HEK293T (cell line): ENCODE measurements around the gene NEGR1.

Experiments
- CTCF ChIA-PET: fragments of 350-600 bp; formaldehyde crosslinking; extraction: SDS; loops from one replicate; lab custom pipeline; 2021; ENCODE audit warnings: antibody characterized with exemption, inconsistent platforms; lab: Yijun Ruan, JAX
- POLR2A ChIA-PET: fragments of 350-600 bp; formaldehyde crosslinking; extraction: SDS; loops from one replicate; lab custom pipeline; 2020; ENCODE audit warnings: antibody characterized with exemption, inconsistent platforms; lab: Yijun Ruan, JAX
- DNase-seq: peaks from one replicate; pipeline ENCODE4 v3.0.0; 2012; ENCODE audit warnings: mixed read lengths; ENCODE audit errors: extremely low spot score
- ARNT ChIP-seq: fragments of 450-650 bp; IDR thresholded peaks from 2 replicates; pipeline ENCODE4 v1.6.1; 2017; ENCODE audit warnings: mild to moderate bottlenecking
- BHLHE40 ChIP-seq: fragments of 450-650 bp; IDR thresholded peaks from 2 replicates; pipeline ENCODE4 v1.6.1; 2016; ENCODE audit warnings: mild to moderate bottlenecking, moderate library complexity, borderline replicate concordance
- CTBP1 ChIP-seq: fragments of 450-650 bp; IDR thresholded peaks from 2 replicates; pipeline ENCODE4 v1.6.1; 2016; ENCODE audit warnings: borderline replicate concordance
- ELF4 ChIP-seq: fragments of 450-650 bp; IDR thresholded peaks from 2 replicates; pipeline ENCODE4 v1.6.1; 2017; ENCODE audit warnings: antibody characterized with exemption
- FOXA1 ChIP-seq: fragments of 450-650 bp; IDR thresholded peaks from 2 replicates; pipeline ENCODE4 v1.6.1; 2016; ENCODE audit warnings: mild to moderate bottlenecking
- FOXK2 ChIP-seq: fragments of 450-650 bp; IDR thresholded peaks from 2 replicates; pipeline ENCODE4 v1.6.1; 2016; ENCODE audit warnings: mild to moderate bottlenecking
- FOXM1 ChIP-seq: fragments of 450-650 bp; IDR thresholded peaks from 2 replicates; pipeline ENCODE4 v1.6.1; 2017; ENCODE audit warnings: mild to moderate bottlenecking, borderline replicate concordance
- HDGF ChIP-seq: fragments of 450-650 bp; IDR thresholded peaks from 2 replicates; pipeline ENCODE4 v1.6.1; 2017; ENCODE audit warnings: antibody characterized with exemption, borderline replicate concordance
- L3MBTL2 ChIP-seq: fragments of 450-650 bp; conservative IDR thresholded peaks from 2 replicates; pipeline ENCODE4 v1.6.1; 2016; ENCODE audit warnings: mild to moderate bottlenecking
- LEF1 ChIP-seq: fragments of 450-650 bp; IDR thresholded peaks from 2 replicates; pipeline ENCODE4 v1.6.1; 2017; ENCODE audit warnings: mild to moderate bottlenecking, borderline replicate concordance
- NFRKB ChIP-seq: fragments of 450-650 bp; IDR thresholded peaks from 2 replicates; pipeline ENCODE4 v1.6.1; 2016; ENCODE audit warnings: mild to moderate bottlenecking, moderate library complexity
- SP1 ChIP-seq: fragments of 450-650 bp; IDR thresholded peaks from 2 replicates; pipeline ENCODE4 v1.6.1; 2017
- SUZ12 ChIP-seq: fragments of 450-650 bp; IDR thresholded peaks from 2 replicates; pipeline ENCODE4 v1.6.1; 2016; ENCODE audit warnings: mild to moderate bottlenecking
- TARDBP ChIP-seq: fragments of 450-650 bp; IDR thresholded peaks from 2 replicates; pipeline ENCODE4 v1.6.1; 2016
- ZNF384 ChIP-seq: fragments of 450-650 bp; IDR thresholded peaks from 2 replicates; pipeline ENCODE4 v1.6.1; 2016
- TF ChIP-seq, protein P1 (sequence below): fragments of 450-650 bp; IDR thresholded peaks from 2 replicates; pipeline ENCODE4 v1.6.1; 2016

The NEGR1 gene

DNA sequence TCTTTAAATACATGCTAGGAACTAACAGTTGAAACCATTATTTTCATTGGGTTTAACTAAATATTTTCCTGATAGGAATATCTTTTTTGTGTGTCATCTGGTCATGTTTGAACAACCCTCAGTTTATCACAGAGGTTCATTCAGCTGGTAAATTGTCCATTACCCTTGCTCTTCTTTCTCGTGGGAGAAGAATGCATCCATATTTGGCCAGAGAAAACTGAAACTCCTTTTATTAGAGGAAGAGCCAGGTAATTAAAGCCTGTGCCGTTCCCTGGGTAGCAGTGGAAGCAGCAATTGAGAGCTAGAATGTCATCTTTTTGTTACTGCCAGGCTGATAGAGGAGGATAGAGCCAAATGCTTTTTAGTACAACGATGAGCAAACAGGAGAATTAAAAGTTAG lies 614.3 kb downstream of the NEGR1 start:
- TF ChIP-seq, protein P1, sequence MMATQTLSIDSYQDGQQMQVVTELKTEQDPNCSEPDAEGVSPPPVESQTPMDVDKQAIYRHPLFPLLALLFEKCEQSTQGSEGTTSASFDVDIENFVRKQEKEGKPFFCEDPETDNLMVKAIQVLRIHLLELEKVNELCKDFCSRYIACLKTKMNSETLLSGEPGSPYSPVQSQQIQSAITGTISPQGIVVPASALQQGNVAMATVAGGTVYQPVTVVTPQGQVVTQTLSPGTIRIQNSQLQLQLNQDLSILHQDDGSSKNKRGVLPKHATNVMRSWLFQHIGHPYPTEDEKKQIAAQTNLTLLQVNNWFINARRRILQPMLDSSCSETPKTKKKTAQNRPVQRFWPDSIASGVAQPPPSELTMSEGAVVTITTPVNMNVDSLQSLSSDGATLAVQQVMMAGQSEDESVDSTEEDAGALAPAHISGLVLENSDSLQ = no peak
- TF ChIP-seq FOXK2 (no peak), SP1 (no peak), HDGF (no peak), CTBP1 (no peak)

DNA sequence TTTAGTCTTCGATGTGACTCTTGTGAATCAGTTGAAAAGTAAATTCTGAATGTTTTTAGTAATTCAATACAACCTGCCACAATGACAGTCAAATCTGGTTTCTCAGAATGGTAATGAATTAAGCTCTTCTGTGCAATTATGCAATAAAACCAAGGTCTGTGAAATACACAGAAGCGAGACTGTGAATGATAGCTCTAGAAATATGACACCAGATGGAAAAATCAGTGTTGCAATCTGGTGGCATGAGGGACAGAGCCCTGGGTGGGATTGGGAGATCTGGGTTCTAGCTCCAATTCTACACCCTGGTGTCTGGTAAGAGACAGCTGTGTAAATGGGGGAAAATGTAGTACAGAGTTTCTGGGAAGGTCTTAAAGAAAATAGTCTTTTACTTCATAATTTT lies 615.1 kb downstream of the NEGR1 start:
- DNase-seq = peak; percentile 7
- ChIA-PET CTCF (no interaction called here), POLR2A (no interaction called here)
- TF ChIP-seq ZNF384 = no peak
- no peak for TF ChIP-seq ARNT
- no peak for TF ChIP-seq BHLHE40
- no peak for TF ChIP-seq SUZ12
- TF ChIP-seq HDGF = no peak
- TF ChIP-seq L3MBTL2 = no peak
- TF ChIP-seq SP1 = no peak
- TF ChIP-seq FOXK2 = no peak
- no peak for TF ChIP-seq FOXM1

More for the DNA sequence above, 614.3 kb downstream of the NEGR1 start:
- no peak for DNase-seq
- POLR2A ChIA-PET = no interaction called here
- CTCF ChIA-PET = no interaction called here

DNA sequence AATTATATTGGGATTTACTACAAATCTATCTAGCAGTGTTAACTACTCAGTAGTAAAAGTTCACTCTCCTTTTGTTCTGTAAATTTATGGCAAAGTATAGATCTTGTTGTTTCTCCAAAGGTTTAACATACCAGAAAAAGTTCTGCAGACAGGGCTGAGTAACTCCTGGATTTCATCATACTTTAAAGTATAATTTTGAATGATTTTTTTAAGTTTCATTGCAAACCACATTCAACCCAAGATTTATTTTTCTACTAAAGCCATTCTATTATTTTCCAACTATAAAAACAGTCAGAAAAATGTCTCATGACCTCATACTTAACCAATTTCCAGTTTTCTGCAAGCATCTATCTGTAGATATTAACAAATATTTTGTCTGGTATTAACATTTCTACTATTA lies 615.7 kb downstream of the NEGR1 start:
- CTCF ChIA-PET = no interaction called here
- no peak for DNase-seq
- TF ChIP-seq FOXA1 (no peak), FOXM1 (no peak), TARDBP (no peak), ELF4 (no peak), SP1 (no peak), HDGF (no peak), BHLHE40 (no peak)
- POLR2A ChIA-PET = no interaction called here

DNA sequence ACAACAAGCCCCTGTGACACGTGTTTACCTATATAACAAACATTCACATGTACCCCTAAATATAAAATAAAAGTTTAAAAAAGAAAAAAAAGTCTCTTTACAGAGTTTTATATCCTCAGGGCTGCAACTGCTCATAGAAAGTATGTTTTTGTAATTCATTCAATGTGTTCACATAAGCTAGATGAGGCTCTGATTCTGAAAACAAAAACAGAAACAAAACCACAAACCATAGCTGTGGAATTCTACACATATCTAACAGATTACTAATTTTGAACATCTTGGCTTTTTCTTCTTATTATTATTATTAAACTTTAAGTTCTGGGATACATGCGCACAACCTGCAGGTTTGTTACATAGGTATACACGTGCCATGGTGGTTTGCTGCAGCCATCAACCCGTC lies 621.9 kb downstream of the NEGR1 start:
- ChIA-PET CTCF (no interaction called here), POLR2A (no interaction called here)
- TF ChIP-seq ARNT (no peak), SUZ12 (no peak), CTBP1 (no peak)
- DNase-seq = no peak

DNA sequence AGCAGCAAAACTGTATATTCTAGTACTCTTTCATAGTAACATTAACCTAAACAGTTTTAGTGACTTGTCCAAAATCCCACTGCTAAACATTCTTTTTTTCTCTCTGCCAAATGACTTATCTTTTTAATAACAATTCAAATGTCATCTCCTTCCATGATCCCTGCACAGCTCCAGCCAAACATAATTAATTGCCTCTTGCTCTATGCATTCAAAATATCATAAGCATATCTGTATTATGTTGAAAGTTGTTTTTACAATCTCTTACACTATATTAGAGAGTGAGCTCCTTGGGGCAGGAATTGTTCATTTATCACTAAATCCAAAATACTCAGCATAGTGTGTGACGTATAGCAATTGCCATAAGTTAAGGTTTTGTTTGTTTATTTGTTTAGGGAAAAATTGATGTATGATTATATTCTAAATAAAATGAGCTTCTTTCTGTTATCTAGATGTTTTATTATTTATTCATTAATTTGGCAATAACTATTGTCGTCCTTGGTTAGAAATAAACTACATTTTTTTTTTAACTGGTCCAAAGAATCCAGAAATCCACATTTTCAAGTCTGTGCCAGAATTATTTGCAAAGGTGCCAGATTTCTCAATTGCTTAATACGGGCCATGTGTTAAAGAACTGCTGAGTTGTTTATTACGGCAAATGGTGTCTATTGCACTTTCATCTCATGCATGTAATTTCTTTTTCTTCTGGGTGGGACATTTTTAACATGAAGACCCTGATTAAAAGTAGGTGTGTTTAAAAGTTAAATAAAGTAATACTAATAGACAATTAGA lies 624.3 kb downstream of the NEGR1 start:
- TF ChIP-seq, protein P1 = no peak
- TF ChIP-seq NFRKB (no peak), FOXA1 (no peak), FOXK2 (no peak), CTBP1 (no peak), LEF1 (no peak), BHLHE40 (no peak), SUZ12 (no peak), HDGF (no peak), ARNT (no peak), SP1 (no peak), FOXM1 (no peak), L3MBTL2 (no peak), ZNF384 (no peak), TARDBP (no peak), ELF4 (no peak)
- DNase-seq = no peak
- CTCF ChIA-PET = interaction anchor here (0.6 kb wide), 1 partner anchor 404 kb away, joined by 3 read pairs; no protein-coding TSS in a partner anchor
- POLR2A ChIA-PET = no interaction called here

DNA sequence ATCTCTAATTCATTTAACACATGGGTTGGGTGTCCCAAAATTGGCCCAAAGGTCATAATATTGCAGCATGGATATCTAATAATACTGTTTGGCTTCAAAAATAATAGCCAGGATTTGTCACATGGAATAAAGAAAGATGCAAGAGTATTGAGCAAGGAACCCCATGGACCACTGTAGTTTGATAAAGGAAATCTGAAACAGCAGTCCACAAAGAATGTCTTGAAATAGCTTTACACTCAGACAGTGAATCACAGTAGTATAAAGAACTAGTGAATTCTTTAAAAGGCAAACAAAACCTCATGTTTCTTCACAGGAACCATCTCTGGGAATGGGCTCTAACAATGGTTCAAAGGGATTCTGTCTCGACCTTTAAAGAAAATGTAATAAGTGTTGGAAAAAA lies 625.4 kb downstream of the NEGR1 start:
- POLR2A ChIA-PET = interaction anchor here (0.8 kb wide), 1 partner anchor 446 kb away, joined by 3 read pairs; no protein-coding TSS in a partner anchor
- CTCF ChIA-PET = no interaction called here
- DNase-seq = no peak
- TF ChIP-seq CTBP1 (no peak), BHLHE40 (no peak), L3MBTL2 (no peak), LEF1 (no peak), FOXK2 (no peak), HDGF (no peak), SP1 (no peak), ELF4 (no peak), NFRKB (no peak), FOXM1 (no peak), SUZ12 (no peak), TARDBP (no peak), ARNT (no peak), FOXA1 (no peak), ZNF384 (no peak)
- TF ChIP-seq, protein P1 = no peak

DNA sequence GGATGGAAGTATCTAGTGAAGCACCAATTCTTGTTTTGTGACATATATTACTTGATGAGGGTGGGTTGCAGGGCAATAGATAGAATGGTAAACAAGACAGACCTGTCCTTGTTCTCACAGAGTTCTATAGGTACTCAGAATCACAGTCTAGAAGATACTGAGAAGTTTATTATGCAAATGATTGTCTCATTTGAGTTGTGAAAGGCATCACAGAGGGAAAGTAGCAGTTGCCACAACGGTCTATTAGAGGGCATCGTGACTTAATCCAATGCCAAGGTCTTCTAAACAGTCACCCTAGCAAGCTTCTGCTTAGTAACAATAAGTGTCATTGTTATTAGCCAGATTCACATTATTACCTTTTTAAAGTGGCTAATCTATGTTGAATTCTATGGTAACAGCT lies 626.7 kb downstream of the NEGR1 start:
- TF ChIP-seq ZNF384 = no peak
- TF ChIP-seq TARDBP = no peak
- no peak for TF ChIP-seq LEF1
- no peak for TF ChIP-seq ELF4
- no peak for TF ChIP-seq CTBP1
- TF ChIP-seq, protein P1 = no peak
- TF ChIP-seq BHLHE40 = no peak
- TF ChIP-seq FOXM1 = no peak
- no peak for TF ChIP-seq NFRKB
- TF ChIP-seq HDGF = no peak
- no peak for TF ChIP-seq SP1
- no peak for TF ChIP-seq L3MBTL2
- no peak for TF ChIP-seq SUZ12
- no peak for TF ChIP-seq ARNT
- no peak for TF ChIP-seq FOXA1
- no peak for TF ChIP-seq FOXK2
- CTCF ChIA-PET = no interaction called here
- DNase-seq = no peak
- POLR2A ChIA-PET = no interaction called here
